Measurements from ENCODE around the gene NCKAP5L.
A peak's percentile ranks its signal among the peaks of the same experiment; 100 is the strongest.

The NCKAP5L gene

DNA sequence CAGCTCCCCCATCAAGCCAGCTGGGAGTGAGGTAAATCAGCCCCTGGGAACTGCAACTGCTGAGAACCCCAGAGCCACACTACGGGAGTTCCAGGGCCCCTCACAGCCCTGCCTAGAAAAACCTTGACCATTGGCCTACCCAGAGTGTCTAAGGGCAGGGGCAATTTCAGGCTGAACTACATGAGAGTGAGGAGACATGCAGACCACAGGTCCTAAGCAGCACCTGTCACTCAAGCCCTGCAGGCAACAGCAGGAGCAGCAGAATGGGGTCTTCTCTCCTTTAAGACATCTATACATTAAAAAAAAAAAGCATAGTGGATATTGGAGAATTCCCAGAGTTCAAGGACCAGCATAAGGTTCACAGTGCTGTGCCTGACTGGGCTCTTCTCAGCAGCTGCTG is 4.9 kb downstream of the NCKAP5L start:
- DNase-seq (ENCODE audit: low read depth), result no peak
- TF ChIP-seq, protein P1, sequence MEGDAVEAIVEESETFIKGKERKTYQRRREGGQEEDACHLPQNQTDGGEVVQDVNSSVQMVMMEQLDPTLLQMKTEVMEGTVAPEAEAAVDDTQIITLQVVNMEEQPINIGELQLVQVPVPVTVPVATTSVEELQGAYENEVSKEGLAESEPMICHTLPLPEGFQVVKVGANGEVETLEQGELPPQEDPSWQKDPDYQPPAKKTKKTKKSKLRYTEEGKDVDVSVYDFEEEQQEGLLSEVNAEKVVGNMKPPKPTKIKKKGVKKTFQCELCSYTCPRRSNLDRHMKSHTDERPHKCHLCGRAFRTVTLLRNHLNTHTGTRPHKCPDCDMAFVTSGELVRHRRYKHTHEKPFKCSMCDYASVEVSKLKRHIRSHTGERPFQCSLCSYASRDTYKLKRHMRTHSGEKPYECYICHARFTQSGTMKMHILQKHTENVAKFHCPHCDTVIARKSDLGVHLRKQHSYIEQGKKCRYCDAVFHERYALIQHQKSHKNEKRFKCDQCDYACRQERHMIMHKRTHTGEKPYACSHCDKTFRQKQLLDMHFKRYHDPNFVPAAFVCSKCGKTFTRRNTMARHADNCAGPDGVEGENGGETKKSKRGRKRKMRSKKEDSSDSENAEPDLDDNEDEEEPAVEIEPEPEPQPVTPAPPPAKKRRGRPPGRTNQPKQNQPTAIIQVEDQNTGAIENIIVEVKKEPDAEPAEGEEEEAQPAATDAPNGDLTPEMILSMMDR (IDR thresholded peaks at IDR 0.05; ENCODE audit: low read depth, low read length, missing control alignments), result no peak
- no peak overlapping the region for H3K4me3 ChIP-seq (ENCODE audit: low read depth, low read length)

- no peak overlapping the region for H3K4me3 ChIP-seq (ENCODE audit: low read depth, low read length)
- TF ChIP-seq, protein P1 (IDR thresholded peaks at IDR 0.05; ENCODE audit: low read depth, low read length, missing control alignments), result no peak
These were observed 6.6 kb downstream of the NCKAP5L start for GRCh38 chr12:49821373-49822287.

GRCh38 chr12:49819786-49820185 is 8.4 kb downstream of the NCKAP5L start:
- TF ChIP-seq, protein P1 (IDR thresholded peaks at IDR 0.05; ENCODE audit: low read depth, low read length, missing control alignments), result no peak
- no peak for DNase-seq (ENCODE audit: low read depth)
- no peak overlapping the region for H3K4me3 ChIP-seq (ENCODE audit: low read depth, low read length)

More at GRCh38 chr12:49821373-49822287, 6.6 kb downstream of the NCKAP5L start:
- no peak for DNase-seq (ENCODE audit: low read depth)

- TF ChIP-seq, protein P1 (IDR thresholded peaks at IDR 0.05; ENCODE audit: low read depth, low read length, missing control alignments), result no peak
- H3K4me3 ChIP-seq (ENCODE audit: low read depth, low read length), result no peak overlapping the region
- DNase-seq (ENCODE audit: low read depth), result no peak
These were observed 9.8 kb downstream of the NCKAP5L start for GRCh38 chr12:49818241-49818895.

DNA sequence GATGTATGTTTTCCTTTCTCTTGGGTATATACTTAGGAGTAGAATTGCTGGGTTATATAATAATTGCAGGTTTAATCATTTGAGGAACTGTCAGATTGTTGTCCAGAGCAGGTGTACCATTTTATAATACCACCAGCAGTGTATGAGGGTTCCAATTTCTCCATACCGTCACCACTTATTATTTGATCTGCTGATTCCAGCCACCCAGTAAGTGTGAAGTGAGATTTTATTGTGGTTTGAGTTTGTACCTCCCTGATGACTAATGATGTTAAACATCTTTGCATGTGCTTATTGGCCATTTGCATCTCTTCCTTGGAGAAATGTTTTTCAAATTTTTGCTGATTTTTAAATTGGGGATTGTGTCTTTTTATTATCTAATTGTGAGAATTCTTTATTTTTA is 15.1 kb downstream of the NCKAP5L start:
- no peak overlapping the region for H3K4me3 ChIP-seq (ENCODE audit: low read depth, low read length)
- DNase-seq (ENCODE audit: low read depth), result no peak
- TF ChIP-seq, protein P1 (IDR thresholded peaks at IDR 0.05; ENCODE audit: low read depth, low read length, missing control alignments), result no peak

DNA sequence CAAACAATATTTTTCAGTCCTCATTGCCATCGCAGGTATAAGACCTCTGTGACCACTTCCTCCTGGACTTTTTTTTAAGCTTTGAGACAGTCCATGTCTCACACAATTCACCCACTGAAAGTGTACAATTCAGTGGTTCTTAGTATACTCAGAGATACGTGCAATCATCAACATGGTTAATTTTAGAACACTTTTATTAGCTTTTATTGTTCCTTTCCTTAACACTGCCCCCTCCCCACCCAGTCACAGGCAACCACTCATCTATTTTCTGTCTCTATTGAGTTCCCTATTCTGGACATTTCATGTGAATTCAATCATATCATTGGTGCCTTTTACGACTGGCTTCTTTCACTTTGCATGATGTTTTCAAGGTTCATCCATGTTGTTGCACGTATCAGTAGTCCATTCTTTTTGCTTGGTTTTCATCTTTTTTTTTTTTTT is 16.2 kb downstream of the NCKAP5L start:
- DNase-seq (ENCODE audit: low read depth), result peak; percentile 24
- TF ChIP-seq, protein P1 (IDR thresholded peaks at IDR 0.05; ENCODE audit: low read depth, low read length, missing control alignments), result no peak
- H3K4me3 ChIP-seq (ENCODE audit: low read depth, low read length), result no peak overlapping the region; the same call in 1 of the 2 replicates

Measured in GM12864 (cell line).